HG03457 (cell line): ENCODE data around the gene DNMT3A.

Experiments used
- ATAC-seq: cut with Tn5 transposase; IDR thresholded peaks from one replicate; pipeline ENCODE4 v1.9.1; 2021; ENCODE audit warnings: moderate number of reproducible peaks; ENCODE audit not compliant: unreplicated experiment

Gene DNMT3A

DNA sequence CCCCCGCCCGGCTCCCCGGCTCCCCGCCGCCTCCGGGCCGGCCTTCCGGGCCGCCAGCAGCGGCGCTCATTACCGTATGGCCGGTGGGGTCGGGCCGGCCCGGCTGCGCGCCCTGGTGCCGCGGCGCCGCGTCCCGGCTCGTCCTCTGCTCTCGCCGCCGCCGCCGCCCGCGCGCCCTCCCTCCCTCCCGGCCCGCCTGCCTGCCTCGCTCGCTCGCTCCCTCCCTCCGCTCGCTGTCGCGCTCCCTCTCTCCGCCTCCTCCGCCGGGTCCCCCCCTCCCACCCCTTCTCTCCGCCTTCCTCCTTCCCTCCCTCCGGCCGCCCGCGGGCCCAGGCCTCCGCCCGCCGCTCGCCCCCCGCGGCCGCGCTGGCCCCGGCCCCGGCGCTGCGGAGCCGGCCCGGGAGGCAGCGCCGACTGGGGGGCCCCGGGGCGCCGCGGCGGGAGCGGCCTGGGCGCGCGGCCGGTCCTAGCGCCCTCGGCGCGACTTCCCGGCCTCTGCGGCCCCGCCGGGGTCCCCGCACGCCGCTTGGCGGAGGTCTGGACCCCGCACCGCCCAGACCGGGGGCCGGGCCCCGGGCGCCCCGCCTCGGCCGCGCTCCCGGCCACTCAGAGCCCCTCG is at the start of gene DNMT3A:
Gene DNMT3A, minus strand, starts transcription at position 173 of the 619 bp plus-strand sequence. CDS start 27,941 bp downstream, outside the sequence.
- ATAC-seq, result peak; percentile 21

DNA sequence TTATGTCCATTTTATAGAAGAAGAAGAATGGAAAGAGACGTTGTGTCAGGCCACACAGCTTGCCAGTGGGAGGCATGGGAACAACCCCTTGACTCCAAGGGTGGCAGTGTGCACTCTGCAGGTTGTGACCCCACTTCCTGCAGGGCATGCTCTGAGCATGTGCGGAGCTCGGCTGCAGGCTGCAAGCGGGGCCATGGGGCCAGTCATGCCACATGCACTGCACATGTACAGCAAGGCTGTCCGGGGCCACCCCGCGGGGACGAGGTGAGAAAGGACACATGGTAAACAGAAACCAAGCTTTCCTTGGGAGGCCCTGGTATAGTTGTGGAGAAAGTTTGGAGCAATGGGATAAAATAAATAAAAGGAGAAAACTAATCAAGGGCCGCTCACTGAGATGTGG is 47.4 kb upstream of the DNMT3A start:
- no peak for ATAC-seq

DNA sequence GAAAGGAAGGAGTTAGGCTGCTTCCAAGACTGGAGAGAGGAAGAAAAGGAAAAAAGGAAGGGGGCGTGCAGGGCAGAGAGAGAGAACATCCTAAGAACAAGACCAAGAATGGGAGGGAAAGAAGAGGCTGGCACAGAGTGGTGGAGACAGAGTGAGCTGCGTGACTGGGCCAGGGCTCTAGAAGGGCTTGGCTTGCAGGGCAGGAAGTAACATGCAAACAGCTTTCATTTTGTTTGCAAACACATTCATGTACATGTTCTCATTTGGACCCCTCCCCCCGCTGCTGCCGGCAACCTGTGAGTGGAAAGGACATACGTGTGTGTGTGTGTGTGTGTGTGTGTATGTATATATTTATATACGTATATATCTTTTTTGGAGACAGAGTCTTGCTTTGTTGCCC is 46.8 kb upstream of the DNMT3A start:
- no peak for ATAC-seq

DNA sequence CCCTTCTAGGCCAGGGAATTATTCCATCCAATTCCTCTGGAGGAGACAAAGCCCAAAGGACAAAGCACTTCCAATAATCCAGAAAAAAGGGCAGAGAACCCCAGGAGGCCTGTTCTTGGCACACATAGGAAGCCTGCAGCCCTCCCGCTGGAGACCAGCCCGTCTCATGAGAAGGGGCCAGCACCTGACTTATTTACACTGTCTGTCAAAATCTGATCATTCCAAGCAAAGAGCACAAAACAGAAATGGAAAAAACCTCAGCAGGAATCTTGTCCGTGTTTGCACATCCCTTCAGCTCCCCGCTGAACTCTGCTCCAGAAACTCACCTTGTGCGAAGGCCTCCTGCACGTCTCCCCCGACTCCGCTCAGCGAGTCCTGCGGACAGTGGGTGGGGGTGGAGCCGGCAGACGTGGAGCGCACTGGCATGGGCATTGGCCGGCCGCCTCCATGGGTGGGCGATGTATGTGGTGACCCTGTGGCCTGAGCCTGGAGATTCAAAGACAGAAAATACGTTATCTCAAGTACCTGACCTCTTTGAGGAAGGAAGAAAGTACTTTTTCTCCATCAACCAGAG is 46.2 kb upstream of the DNMT3A start:
- no peak for ATAC-seq

DNA sequence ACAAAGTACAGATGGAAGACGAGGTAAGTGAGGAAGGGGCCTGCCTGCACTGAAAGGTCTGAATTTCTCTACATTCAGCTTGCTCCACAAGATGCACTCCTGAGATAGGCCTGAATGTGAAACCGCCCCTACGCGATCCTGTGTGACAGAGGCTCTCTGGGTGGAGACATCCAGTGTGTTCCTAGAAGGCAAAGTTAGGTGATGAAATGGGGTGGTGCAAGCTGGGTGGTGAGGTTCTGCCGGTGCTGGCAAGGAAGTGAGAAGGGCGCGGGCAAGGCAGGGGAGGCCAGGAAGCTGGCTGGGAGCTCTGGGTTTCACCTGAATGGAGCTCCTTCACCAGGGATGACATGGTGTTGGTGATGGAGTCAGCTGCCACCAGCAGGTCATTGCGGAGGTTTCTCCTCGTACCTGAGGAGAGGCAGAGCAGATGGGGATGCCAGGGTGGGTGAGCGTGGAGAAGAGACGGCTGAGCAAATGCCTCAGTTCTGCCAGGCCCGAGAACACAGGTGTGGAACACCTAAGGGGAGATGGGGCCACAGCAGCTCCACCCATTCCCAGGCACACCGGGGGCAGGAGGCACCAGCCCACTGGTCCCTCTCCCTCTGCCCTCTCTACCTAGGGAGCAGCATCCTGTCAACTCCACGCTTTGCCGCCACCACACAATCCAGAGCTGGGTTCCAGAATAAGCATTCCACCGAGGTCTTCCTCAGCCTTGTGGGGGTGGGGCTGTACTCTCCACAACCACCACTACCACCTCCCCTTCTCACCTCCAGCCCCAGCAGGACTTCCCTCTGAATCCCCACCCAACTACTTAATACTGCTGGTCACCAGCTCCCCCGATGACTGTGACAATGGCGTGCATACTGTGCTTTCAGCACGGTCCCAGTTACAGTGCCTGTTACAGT is 45.5 kb upstream of the DNMT3A start:
- no peak for ATAC-seq

DNA sequence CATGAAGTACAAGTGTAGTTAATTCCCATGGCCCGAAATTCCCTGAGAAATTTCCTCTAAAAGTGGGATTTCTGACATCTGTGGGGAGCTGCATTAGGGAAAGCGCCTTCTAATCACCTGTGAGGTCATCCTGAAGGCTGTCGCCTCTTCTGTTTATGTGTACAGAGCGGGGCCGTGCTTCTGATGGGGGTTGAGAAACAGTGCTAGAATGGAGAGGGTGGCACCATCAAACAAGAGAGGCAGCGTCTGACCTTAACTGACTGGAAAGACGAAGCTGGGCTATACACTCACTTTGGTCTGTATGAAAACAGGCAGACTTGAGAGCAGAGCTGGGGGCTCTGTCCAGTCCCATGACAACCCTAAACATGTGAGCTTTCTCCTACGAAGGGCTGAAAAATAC is 44.2 kb upstream of the DNMT3A start:
- no peak for ATAC-seq

DNA sequence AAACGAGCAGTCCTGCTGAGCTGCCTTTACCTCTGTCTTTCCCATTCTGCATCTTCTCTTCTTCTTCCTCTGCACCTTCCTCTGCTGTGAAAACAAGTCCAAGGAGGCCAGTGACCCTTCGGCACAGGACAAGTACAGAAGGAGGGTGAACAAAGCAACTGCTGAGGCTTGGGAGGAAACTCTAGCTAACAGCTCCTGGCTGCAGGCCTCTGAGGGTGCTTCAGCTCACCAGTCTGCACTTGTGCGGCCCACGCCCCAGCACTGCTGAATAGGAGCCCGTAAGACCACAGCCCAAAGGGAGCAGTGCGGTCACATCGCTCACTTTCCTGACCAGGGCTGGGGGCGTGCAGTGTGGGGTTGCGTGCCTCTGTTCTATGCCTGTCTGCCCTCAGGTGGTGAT is 42.1 kb upstream of the DNMT3A start:
- no peak for ATAC-seq

DNA sequence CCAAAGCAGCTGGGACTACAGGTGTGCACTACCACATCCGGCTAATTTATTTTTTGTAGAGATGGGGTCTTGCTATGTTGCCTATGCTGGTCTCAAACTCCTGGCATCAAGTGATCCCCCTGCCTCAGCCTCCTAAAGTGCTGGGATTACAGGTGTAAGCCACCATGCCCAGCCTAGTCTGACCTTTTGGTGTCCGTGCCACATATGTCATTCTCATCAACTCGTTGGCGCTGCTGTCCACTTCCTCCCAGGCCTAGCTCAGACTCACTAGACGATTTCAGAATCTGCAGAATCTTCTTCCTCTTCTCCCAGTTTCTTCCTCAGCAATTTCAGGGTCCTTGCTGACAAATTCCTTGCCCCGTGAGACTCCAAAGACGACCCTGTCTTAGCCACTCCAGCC is 39.8 kb upstream of the DNMT3A start:
- no peak for ATAC-seq

DNA sequence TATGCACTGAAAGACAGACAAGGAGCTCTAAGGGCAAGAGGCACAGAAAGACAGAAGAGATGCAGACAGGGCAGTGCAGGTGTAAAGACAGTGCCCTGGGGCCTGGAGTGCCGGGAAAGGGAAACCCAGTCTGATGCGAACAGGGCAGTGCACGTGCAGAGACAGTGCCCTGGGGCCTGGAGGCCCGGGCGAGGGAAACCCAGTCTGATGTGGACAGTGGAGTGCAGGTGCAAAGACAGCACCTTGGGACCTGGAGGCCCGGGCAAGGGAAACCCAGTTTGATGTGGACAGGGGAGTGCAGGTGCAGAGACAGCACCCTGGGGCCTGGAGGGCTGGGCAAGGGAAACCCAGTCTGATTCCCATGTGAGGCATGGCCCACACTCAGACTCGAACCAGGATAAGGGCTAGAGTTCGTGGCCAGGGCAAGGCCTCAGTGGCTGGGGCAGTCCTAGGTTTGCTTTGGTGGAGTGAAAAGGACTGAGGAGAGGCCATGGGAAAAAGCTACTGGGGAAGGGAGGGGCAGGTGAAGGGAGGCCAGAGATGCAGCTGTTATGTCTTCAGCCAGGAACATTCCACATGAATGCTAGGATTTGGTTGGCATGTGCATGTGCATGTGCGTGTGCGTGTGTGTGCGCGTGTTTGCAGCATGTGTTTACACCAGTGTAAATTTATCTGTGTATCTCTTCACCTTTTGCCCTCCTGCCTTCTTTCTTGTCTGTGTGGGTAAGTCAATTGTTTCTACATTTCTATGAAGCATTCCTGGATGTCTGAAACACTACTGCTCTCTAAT is 39.1 kb upstream of the DNMT3A start:
- ATAC-seq, result no peak

DNA sequence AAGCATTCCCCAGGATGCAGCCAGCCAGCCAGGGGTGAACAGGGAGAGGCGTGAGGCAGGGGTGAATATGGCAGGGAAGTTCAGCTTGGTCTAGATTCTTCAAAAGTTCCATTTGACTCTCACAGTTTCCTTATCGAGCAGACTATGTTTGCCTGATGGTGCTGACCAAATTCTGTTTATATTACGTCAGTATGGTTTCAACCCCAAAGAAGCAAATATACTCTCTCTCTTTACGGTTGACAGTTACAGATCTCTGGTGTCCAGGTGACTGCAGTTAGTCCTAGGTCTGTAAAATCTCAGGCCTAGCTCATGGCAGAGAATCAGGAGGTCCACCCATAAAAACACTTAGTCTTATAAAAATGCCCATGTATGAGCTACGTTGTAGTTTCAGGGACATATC is 38.3 kb upstream of the DNMT3A start:
- ATAC-seq, result no peak

DNA sequence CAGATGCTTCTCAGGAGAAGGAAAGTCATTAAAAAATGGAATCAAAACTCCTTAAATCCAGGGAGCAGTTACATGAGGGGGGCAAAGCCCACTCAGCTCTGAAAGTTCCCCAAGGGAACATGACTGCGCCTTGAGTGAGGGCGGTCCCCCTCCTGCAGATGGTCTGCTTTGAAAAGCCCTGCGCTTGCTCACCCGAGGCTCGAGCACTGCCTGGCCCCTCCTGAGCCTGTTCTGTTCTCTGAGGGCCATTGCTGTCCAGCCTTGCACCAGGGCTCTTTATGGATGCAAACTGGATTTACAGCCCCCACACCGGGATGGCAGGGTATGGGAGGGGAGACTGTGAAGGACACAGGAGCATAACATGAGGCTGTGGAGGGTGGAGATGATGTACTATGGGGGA is 37.8 kb upstream of the DNMT3A start:
- no peak for ATAC-seq

DNA sequence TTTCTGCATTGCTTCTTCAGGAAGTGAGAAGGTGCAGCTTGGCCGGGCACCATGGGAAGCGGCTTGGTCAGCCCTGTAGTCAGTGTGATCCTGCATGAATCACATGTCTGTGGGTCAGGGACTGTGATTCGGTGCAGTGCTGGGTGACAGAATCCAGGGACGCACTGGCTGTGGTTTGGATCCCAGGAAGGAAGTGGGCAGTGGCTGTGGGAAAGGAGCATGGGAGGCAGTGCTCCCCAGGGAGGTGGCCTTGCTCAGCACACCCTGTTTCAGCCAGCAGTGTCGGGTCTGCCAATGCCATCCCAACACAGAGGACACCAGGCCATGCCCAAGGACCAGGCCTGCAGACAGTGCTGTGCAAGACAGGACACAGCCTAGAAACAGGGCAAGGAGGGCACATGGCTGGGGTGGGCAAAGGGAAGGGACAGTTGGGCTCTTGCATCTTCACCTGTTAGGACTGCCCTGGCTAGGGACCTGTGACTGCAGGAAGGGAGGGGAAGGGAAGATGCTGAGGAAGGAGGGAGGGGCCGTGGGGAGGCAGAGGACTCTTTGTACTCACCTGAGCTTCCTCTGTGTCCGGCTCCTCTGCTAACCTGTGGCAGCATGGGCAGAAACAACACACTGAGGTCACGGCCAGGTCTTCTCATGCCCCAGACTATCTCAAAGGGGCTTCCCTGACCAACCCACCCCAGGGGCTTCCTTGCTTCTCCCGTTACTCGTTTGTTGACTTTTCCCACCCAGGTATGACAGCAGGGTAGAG is 37.2 kb upstream of the DNMT3A start:
- ATAC-seq, result no peak

DNA sequence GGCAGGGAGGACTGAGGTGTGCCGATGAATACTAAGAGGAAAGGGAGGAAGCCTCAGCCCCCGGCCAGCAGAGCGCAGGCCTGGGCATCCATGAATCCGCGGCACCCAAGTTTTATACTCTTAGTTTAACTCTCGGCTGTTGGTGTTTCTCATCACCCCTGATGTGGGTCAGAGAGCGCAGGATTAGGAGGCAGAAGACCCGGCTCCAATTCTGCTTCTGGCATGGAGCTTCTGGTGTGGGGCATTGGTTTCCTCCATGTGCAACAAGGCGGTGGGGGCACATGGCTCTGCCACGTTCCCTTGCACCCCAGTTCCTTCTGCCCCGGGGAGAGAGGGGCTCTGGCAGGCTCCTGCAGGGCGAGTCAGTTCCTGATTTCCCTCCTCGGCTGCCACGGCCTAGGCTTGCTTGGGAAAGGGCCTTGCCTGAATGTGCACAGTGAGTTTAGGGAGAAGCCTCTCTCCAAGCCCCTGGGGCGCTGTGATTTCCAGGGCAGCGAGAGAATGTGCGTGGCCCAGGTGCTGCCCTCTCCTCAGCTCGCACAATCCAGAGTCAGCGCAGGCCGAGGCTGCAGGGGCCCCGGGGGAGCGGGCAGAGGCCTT is 36.2 kb upstream of the DNMT3A start:
- ATAC-seq, result no peak

DNA sequence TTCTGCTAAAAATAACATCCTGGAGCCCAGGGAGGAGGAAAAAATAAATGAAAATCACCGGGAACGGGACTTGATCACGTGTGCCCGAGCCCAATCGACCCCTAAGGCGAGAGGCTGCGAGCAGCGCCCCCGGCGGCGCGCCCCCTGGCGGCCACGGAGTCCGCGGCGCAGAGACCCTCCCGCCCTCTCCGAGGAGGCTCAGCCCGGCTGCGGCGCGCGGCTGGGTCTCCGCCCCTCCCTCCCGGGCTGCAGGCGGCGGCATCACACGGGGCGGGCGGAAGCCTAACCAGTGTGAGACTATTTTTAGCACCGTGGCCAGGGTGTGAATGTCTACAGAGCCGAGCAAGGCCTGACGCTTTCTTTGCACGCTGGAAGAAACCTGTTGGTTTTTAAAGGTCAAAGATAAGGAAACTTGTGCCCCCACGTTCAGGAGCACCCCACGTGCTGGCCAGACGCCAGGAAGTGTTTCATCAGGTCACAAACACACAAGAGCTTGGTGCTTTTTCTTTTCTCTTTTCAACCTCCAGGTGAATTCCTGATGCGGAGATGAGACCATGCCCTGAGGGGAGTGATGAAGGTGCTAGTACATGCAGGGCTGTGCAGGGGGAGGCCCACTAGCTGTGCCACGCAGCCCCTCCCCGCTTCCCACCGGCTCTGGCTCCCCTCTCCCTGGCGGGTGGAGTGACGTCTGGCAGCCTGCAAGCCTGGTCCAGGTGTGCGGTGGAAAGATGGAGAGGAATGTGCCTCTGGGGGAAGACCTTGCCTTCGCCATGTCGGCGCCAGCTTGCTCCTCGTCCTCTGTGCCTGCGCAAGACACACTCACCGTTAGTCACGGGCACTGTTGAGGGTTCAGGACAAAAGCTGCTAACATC is 35.3 kb upstream of the DNMT3A start:
- ATAC-seq, result peak; percentile 79

DNA sequence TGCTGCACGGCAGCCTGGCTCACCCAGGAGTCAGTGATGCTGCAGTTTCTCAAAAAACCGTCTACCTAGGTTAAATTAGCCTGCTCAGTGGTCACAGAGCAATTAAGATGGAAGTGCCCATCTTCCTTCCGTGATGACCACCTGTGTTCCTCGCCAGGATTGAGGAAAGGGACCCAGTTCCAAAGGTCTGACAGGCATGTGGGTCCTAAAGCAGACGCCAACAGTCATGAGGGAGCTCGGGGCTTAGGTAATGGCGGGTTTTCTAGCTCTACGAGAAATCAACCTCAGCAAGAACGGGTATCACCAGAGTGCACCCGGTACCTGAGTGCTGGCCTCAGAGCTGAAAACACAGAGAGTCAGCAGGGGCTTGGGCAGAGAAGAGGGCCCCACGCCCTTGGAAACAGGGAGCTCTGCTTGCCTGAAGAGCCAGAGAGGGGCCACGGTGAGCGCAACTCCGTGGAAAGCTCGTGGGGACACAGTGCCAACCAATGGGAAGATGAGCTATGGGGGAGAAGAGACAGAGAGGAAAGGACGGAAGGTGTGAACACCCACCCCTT is 34.3 kb upstream of the DNMT3A start:
- ATAC-seq, result no peak

DNA sequence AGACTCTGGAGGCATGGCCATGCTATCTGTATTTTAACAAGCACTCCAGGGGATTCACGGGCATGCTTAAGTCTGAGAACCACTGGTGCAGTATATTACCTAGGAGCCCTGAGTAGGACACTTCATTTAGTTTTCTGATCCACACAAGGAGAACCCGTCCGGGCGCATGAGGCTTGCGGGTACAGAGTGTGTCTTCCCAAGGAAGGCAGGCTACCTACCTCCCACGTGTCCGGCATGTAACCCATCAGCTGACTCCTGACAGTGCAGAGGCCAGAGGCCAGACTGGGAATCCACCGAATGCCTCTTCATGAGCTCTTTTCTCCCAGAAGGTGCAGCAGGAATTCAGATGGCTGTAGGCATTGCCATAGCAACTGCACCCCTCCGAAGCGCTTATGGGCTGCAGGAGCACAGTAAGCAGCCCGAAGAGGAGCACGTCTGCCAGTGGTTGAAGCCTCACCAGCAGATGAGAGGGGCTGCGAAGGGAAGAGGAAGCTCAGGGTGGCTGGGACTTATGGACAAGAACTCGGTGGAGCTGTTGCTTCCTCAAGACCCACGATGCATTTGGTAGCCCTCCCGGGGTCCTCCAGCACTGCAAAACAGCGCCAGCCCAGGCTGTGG is 33.8 kb upstream of the DNMT3A start:
- no peak for ATAC-seq

DNA sequence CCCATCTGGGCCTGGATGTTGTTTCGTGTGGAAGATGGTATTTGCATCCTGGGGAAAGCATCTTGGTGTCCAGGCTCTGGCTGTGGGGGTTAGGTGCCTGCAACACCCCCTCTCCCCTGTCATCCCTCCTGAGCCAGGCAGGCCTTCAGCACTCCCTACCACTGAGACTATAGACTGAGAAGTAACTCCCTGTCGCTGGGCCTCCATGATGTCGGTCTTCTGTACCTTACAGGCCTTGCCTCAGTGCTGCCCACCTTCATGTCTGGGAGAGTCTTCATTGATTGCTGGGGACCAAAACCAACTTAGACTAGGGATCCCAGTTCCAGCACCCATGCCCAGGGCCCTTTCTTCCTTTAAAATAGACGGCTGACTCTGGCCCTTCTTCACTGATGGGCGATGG is 33.1 kb upstream of the DNMT3A start:
- no peak for ATAC-seq

DNA sequence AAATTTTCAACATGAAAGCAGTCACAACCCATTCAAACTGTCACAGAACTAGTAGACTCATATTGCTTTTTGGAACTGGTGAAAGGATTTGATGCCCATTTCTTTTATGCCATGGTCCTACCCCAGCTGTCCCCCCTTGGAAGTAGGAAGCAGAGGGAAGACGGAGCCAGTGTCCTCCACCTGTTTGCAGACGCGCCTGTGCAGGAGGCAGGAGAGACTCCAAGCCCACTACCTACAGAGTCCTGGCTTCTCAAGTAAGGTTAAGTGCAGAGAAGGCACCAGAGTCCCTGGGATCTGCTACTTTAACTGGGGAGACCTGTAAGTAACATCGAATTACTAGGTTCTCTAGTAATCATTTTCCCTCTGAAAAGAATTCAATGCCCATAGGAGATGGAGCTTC is 32.7 kb upstream of the DNMT3A start:
- ATAC-seq, result no peak
